Endothelial cell of umbilical vein (primary cell): ENCODE results near the gene PAQR6. TPM values are rescaled to one million over a fixed set of nuclear protein-coding genes. Genes with fewer than 3 reads are reported as not detected.

Experiments
- BruUV-seq: library from RNA; stranded (reverse); fragments of 400-500 nt; replicated peaks from 2 replicates; lab custom pipeline; 2021; lab: Mats Ljungman, UMichigan
- CTCF ChIA-PET: fragments of 300-600, 350-600 bp; sonication (Branson Sonifier 250); formaldehyde crosslinking; loops from one replicate; lab custom pipeline; 2021; ENCODE audit warnings: antibody characterized with exemption, inconsistent platforms; lab: Charles Lee
- POLR2A ChIA-PET: fragments of 300-600, 350-600 bp; sonication (Branson Sonifier 250); formaldehyde crosslinking; loops from one replicate; lab custom pipeline; 2021; ENCODE audit warnings: antibody characterized with exemption, inconsistent platforms; lab: Charles Lee
- DNase-seq: peaks from one replicate; pipeline ENCODE4 v3.0.0-alpha.2; 2011; ENCODE audit warnings: low read depth, low spot score
- FAIRE-seq: peaks from 2 replicates; lab custom pipeline; 2011; peaks lifted over from hg19 to GRCh38; lab: Jason Lieb, UNC
- H2AFZ ChIP-seq: 2 replicates; pipeline ENCODE4 v1.6.0; 2012; ENCODE audit warnings: low read depth, low read length, control low read depth, inconsistent platforms
- H3K27ac ChIP-seq: 2 replicates; pipeline ENCODE4 v1.5.1; 2011; ENCODE audit warnings: low read depth, mild to moderate bottlenecking, control low read depth, low read length, moderate library complexity; ENCODE audit not compliant: insufficient read depth
- H3K27me3 ChIP-seq, 2 experiments: 2 replicates each; pipeline versions ENCODE4 v1.6.0 to v1.6.1; 2011; ENCODE audit warnings: low read length in 2 of 2, mixed read lengths in 1 of 2; ENCODE audit not compliant: control insufficient read depth in 2 of 2, insufficient read depth in 2 of 2
- H3K36me3 ChIP-seq, 2 experiments: 2 replicates in 1 of 2; 3 replicates in 1 of 2; pipeline ENCODE4 v1.5.1; 2011; ENCODE audit warnings: low read length in 2 of 2, mild to moderate bottlenecking in 1 of 2, moderate library complexity in 1 of 2; ENCODE audit not compliant: control insufficient read depth in 2 of 2, insufficient read depth in 2 of 2; ENCODE audit errors: extremely low read depth in 1 of 2
- H3K4me1 ChIP-seq: 3 replicates; pipeline ENCODE4 v1.5.1; 2011; ENCODE audit warnings: mild to moderate bottlenecking, low read length; ENCODE audit not compliant: control insufficient read depth, insufficient read depth; ENCODE audit errors: extremely low read depth
- H3K4me2 ChIP-seq: 2 replicates; pipeline ENCODE4 v1.6.1; 2011; ENCODE audit warnings: low read length, control low read depth, mixed read lengths; ENCODE audit not compliant: insufficient read depth
- H3K4me3 ChIP-seq, 3 experiments: fragments of 200-600 bp in 1 of 3; sonication (generic), shearing (Covaris generic) in 1 of 3; replicated peaks in 1 of 3; 2 replicates each; pipeline ENCODE4 v1.5.1; 2011 to 2016; ENCODE audit warnings: control low read depth in 3 of 3, low read length in 3 of 3, mild to moderate bottlenecking in 2 of 3, inconsistent platforms in 1 of 3, low read depth in 1 of 3, moderate library complexity in 1 of 3; ENCODE audit not compliant: insufficient read depth in 1 of 3
- H3K79me2 ChIP-seq: 2 replicates; pipeline ENCODE4 v1.6.0; 2012; ENCODE audit warnings: low read length, inconsistent platforms; ENCODE audit not compliant: control insufficient read depth, insufficient read depth
- H3K9ac ChIP-seq: replicated peaks from 2 replicates; pipeline ENCODE3; 2011; ENCODE audit warnings: low read length, control low read depth; ENCODE audit not compliant: insufficient read depth; ENCODE audit errors: extremely low read depth
- H3K9me1 ChIP-seq: replicated peaks from 3 replicates; pipeline ENCODE4 v1.6.0; 2011; ENCODE audit warnings: mild to moderate bottlenecking, low read length; ENCODE audit not compliant: control insufficient read depth, insufficient read depth; ENCODE audit errors: extremely low read depth
- H3K9me3 ChIP-seq: replicated peaks from 2 replicates; pipeline ENCODE4 v1.5.1; 2012; ENCODE audit warnings: low read length, inconsistent platforms; ENCODE audit not compliant: control insufficient read depth, insufficient read depth
- H4K20me1 ChIP-seq: replicated peaks from 2 replicates; pipeline ENCODE3; 2011; ENCODE audit warnings: mild to moderate bottlenecking, low read length; ENCODE audit not compliant: control insufficient read depth, insufficient read depth; ENCODE audit errors: extremely low read depth
- EZH2 ChIP-seq: IDR thresholded peaks from 2 replicates; pipeline ENCODE4 v1.6.1; 2012; ENCODE audit warnings: borderline replicate concordance, low read depth, mild to moderate bottlenecking, moderate library complexity, low read length, inconsistent platforms; ENCODE audit not compliant: severe bottlenecking
- FOS ChIP-seq: IDR thresholded peaks from 2 replicates; pipeline ENCODE4 v1.6.1; 2011; ENCODE audit warnings: mild to moderate bottlenecking, low read length, moderate library complexity, borderline replicate concordance; ENCODE audit not compliant: insufficient read depth
- GATA2 ChIP-seq: IDR thresholded peaks from 2 replicates; pipeline ENCODE4 v1.7.0; 2011; ENCODE audit warnings: low read depth, mild to moderate bottlenecking, moderate library complexity, mixed read lengths, low read length; ENCODE audit not compliant: insufficient read length, insufficient read depth
- JUN ChIP-seq: IDR thresholded peaks from 2 replicates; pipeline ENCODE4 v1.6.1; 2011; ENCODE audit warnings: borderline replicate concordance, low read depth; ENCODE audit not compliant: insufficient read length, insufficient read depth
- MAX ChIP-seq: IDR thresholded peaks from 2 replicates; pipeline ENCODE4 v1.6.1; 2011; ENCODE audit not compliant: insufficient read depth, insufficient read length
- MYC ChIP-seq: IDR thresholded peaks from one replicate; pipeline ENCODE4 v1.6.1; 2011; ENCODE audit warnings: mild to moderate bottlenecking, low read depth, low read length
- POLR2A ChIP-seq: IDR thresholded peaks from 2 replicates; pipeline ENCODE4 v1.6.1; 2012; ENCODE audit warnings: low read depth, mild to moderate bottlenecking, control low read depth, low read length
- POLR2AphosphoS5 ChIP-seq: IDR thresholded peaks from 2 replicates; pipeline ENCODE4 v1.6.1; 2012; ENCODE audit warnings: low read depth, mild to moderate bottlenecking, control low read depth, low read length, moderate library complexity; ENCODE audit not compliant: insufficient read depth
- dilution Hi-C: fragments of 300-500 bp; cut with MboI; formaldehyde crosslinking; loops from one replicate; pipeline ENCODE4 v1.15.0; 2019; ENCODE audit warnings: low sequenced_read_pairs; ENCODE audit not compliant: extremely low pct_ligation_motif_present
- intact Hi-C: fragments of 100-400 bp; cut with micrococcal nuclease; formaldehyde crosslinking; loops from one replicate; pipeline ENCODE4 v1.10.0; 2022
- polyA plus RNA-seq, 4 experiments: library from polyadenylated mRNA; depleted of rRNA in 3 of 4; stranded (reverse) in 3 of 4; unstranded in 1 of 4; fragments of >200 nt; gene quantifications; 2 replicates each; pipeline versions ENCODE4 v1.2.1 to v1.2.3, GENCODE V29; 2011 to 2012; ENCODE audit warnings: missing spikeins in 1 of 4
- total RNA-seq: library from RNA; stranded (reverse); gene quantifications from 2 replicates; pipeline ENCODE4 v1.2.3, GENCODE V29; 2021
- TF ChIP-seq, protein P1 (sequence below), 2 donors: IDR thresholded peaks; 1 replicate in 1 of 2; 2 replicates in 1 of 2; pipeline ENCODE4 v1.5.1; 2011; ENCODE audit warnings: low read length in 2 of 2, mild to moderate bottlenecking in 2 of 2, moderate library complexity in 2 of 2, control low read depth in 1 of 2, inconsistent platforms in 1 of 2, low read depth in 1 of 2; ENCODE audit not compliant: insufficient read depth in 1 of 2; ENCODE audit errors: extremely low read depth in 1 of 2

The PAQR6 gene
- total and polyA plus RNA-seq, 2 donors (not counting 3 experiments of a cell fraction or from before 2014, with no cell fraction given): 1.6 to 2.2 TPM

DNA sequence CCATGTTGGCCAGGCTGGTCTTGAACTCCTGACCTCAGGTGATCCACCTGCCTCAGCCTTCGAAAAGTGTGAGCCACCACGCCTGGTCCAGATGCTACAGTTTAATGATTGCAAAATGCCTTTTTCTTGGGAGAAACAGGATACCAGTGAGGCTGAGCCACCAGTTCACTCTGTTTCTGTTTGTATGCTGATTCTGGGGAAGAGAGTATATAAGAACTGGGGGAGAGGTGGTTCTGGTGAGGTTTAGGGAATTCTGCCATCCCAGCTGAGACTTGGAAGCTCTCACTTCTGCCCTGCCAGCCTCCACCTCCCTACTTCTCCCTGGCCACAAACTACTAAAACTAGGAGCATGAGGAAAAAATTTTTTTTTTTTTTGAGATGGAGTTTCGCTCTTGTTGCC lies 43.2 kb downstream of the PAQR6 start:
- peaks cover 6% of the 10 kb centered on the region for H3K4me1 ChIP-seq
- no peak overlapping the region for H3K27ac ChIP-seq
- no peaks in the 10 kb centered on the region for H3K9me3 ChIP-seq
- dilution Hi-C loops (no loop called here), intact Hi-C loops (no loop called here)
- H4K20me1 ChIP-seq: no peaks in the 10 kb centered on the region
- no peak overlapping the region for H3K4me3 ChIP-seq
- BruUV-seq: no TSS peak
- FAIRE-seq (no peak), DNase-seq (no peak)
- ChIA-PET POLR2A (no interaction called here), CTCF (interaction anchor here (1.1 kb wide), 1 partner anchor 20 kb away, joined by 5 read pairs; no protein-coding TSS in a partner anchor)
- no peak overlapping the region for H3K4me2 ChIP-seq
- no peak overlapping the region for H2AFZ ChIP-seq
- peaks cover 3 to 11% of the 10 kb centered on the region in 2 experiments for H3K36me3 ChIP-seq
- H3K9me1 ChIP-seq: no peaks in the 10 kb centered on the region
- H3K79me2 ChIP-seq: peaks cover 7% of the 10 kb centered on the region
- no peak overlapping the region for H3K9ac ChIP-seq
- H3K27me3 ChIP-seq: no peaks in the 10 kb centered on the region
- TF ChIP-seq POLR2AphosphoS5 (no peak), JUN (no peak), GATA2 (no peak), EZH2 (no peak), MYC (no peak), POLR2A (no peak), FOS (no peak), MAX (no peak)
- TF ChIP-seq, protein P1, sequence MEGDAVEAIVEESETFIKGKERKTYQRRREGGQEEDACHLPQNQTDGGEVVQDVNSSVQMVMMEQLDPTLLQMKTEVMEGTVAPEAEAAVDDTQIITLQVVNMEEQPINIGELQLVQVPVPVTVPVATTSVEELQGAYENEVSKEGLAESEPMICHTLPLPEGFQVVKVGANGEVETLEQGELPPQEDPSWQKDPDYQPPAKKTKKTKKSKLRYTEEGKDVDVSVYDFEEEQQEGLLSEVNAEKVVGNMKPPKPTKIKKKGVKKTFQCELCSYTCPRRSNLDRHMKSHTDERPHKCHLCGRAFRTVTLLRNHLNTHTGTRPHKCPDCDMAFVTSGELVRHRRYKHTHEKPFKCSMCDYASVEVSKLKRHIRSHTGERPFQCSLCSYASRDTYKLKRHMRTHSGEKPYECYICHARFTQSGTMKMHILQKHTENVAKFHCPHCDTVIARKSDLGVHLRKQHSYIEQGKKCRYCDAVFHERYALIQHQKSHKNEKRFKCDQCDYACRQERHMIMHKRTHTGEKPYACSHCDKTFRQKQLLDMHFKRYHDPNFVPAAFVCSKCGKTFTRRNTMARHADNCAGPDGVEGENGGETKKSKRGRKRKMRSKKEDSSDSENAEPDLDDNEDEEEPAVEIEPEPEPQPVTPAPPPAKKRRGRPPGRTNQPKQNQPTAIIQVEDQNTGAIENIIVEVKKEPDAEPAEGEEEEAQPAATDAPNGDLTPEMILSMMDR (IDR thresholded peaks at IDR 0.05; ENCODE audit: extremely low read depth in 1 of 2, insufficient read depth in 1 of 2, low read depth in 1 of 2, low read length in 2 of 2): no peak
